GM20000 (cell line): ENCODE data around the gene ADD1.

ENCODE experiments used
- DNase-seq: peaks from one replicate; pipeline ENCODE4 v3.0.0; 2012; ENCODE audit warnings: low spot score
- TF ChIP-seq, protein P1 (sequence below): IDR thresholded peaks from 2 replicates; pipeline ENCODE4 v1.5.1; 2012; ENCODE audit warnings: mild to moderate bottlenecking, control low read depth; ENCODE audit errors: extremely low read depth, missing control alignments

ADD1 gene

GRCh38 chr4:2946812-2947600 is 103.4 kb downstream of the ADD1 start:
- no peak for DNase-seq
- TF ChIP-seq, protein P1, sequence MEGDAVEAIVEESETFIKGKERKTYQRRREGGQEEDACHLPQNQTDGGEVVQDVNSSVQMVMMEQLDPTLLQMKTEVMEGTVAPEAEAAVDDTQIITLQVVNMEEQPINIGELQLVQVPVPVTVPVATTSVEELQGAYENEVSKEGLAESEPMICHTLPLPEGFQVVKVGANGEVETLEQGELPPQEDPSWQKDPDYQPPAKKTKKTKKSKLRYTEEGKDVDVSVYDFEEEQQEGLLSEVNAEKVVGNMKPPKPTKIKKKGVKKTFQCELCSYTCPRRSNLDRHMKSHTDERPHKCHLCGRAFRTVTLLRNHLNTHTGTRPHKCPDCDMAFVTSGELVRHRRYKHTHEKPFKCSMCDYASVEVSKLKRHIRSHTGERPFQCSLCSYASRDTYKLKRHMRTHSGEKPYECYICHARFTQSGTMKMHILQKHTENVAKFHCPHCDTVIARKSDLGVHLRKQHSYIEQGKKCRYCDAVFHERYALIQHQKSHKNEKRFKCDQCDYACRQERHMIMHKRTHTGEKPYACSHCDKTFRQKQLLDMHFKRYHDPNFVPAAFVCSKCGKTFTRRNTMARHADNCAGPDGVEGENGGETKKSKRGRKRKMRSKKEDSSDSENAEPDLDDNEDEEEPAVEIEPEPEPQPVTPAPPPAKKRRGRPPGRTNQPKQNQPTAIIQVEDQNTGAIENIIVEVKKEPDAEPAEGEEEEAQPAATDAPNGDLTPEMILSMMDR, result no peak

DNA sequence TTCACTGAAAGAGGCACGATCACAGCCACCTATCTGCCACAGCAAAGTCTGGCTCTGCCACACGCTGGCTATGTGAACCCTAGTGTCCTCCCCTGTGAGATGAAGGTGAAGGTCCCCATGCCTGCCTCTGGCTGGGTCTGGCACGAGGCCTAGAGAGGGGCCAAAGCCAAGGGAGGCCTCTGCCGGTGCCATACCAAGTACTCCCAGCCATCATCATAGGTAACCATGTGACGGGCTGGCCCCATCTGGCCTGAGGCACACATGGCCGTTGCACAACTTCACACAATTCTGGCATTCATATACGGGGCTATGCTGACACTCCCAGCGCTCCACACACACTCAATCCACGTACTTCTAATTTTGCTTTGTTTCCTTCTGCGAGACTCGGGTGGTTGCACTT is 104.3 kb downstream of the ADD1 start:
- no peak for DNase-seq
- TF ChIP-seq, protein P1, result no peak

DNA sequence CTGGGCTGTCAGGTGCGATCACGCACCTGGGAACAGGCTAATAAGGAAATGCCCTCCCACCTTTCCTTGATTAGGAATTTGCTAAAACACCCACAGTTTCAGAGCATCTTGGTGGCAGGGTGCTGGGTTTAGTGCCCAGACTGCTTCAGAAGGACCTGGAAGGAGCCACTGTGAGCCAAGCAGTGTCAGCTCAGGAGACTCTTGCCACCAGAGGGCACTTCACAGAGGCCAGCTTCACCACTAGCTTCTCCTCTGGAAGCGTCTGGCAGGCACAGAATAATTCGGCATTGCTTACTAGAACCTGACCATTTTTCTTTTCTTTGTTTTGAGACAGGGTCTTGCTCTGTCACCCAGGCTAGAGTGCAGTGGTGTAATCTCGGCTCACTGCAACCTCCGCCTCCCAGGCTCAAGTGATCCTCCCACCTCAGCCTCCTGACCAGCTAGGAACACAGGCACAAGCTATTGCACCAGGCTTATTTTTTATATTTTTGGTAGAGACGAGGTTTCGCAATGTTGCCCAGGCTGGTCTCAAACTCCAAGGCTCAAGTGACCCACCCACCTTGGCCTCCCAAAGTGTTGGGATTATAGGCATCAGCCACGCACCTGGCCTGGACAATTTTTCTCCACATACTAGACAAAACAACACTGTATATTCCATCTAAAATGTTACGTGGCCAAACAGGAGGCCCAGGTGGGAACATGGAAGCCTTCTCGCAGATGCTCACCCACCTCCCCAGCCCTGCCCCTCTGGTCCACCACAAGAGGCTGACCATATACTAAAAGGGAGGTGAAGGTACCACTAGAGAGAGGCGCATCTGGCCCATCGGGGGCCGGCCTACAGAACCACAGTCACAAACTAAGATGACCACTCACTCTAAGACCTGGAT is 105.5 kb downstream of the ADD1 start:
- no peak for DNase-seq

GRCh38 chr4:2949782-2950125 is 106.1 kb downstream of the ADD1 start:
- DNase-seq, result no peak
- TF ChIP-seq, protein P1, result no peak

More for the DNA sequence above, 105.5 kb downstream of the ADD1 start:
- TF ChIP-seq, protein P1, result peak; percentile 26

DNA sequence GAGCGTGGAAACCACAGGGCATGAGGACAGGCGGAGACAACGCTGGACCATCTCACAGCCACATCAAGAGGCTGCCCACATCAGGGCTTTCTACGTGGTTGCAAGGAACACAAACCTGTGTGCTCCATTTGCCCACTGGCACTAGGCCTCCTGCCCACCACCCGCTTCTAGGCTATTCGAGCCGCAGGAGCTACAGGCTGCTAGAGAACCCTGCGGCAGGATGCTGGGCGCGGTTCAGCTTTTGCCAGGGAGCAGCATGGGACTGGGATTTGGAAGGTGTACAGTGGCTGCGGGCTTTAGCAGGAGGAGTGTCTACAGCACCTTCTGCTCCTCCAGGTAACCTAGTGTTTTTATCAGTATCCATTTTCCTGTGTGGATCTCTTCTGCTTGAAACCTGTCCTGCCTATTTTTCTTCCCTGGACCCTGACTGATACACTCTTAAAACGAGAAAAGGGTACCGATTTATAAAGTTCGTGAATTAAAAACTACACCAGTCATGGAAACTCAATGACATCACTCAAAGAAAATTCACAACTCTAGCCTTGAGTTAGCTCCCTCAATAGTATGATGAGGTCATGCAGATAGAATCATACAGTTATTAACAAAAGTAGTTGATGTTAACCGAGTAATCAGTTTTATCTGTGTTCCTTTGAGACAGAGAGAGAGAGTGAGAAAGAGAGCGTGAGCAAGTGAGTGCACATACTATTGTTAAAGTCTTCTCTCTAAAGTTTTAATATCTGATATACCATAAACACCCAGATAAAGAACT is 106.8 kb downstream of the ADD1 start:
- no peak for DNase-seq
- TF ChIP-seq, protein P1, result no peak

DNA sequence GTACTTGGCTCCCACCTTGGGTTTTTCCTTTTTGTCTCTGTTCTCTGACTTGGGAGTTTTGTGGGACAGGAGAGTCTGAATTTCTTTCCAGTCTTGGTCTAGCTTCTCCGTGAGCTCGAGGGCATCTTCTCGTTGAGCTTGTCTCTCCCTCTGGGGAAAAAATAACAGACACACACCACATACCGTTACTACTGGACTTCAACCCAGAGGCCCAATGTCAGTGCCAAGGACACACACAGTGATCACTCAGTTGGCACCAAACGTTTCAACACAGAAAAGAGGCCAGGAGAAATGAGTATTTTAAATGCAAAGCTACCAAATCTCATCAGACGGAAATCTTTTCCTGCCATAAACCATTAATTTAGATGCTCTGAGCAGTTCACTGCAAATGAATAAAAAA is 109.9 kb downstream of the ADD1 start:
- TF ChIP-seq, protein P1, result no peak

More for the DNA sequence above, 109.9 kb downstream of the ADD1 start:
- DNase-seq, result no peak
